Thymus (tissue), 11 donors: ENCODE results near the gene CNOT2. TPM values are rescaled to one million over a fixed set of nuclear protein-coding genes. Genes with fewer than 3 reads are reported as not detected.
"Not testable (repeated sequence)": the region's sequence is repeated elsewhere in the genome, so short reads cannot be mapped to it uniquely, and the experiment has no call there.

ENCODE experiments used
- DNase-seq, 9 donors: peaks; one replicate each; pipeline ENCODE4 v3.0.0-alpha.2; 2013; ENCODE audit warnings: low spot score in 9 of 9, low read depth in 6 of 9, missing footprints in 1 of 9
- H3K27ac ChIP-seq, 2 donors: one replicate each; pipeline ENCODE4 v1.5.1; 2013; ENCODE audit warnings: control low read depth in 1 of 2, low read depth in 1 of 2, low read length in 1 of 2, mild to moderate bottlenecking in 1 of 2, moderate library complexity in 1 of 2
- H3K27me3 ChIP-seq, 2 donors: one replicate each; pipeline ENCODE4 v1.5.1; 2013; ENCODE audit warnings: low read length in 1 of 2; ENCODE audit not compliant: control insufficient read depth in 2 of 2, insufficient read depth in 1 of 2
- H3K36me3 ChIP-seq, 2 donors: one replicate each; pipeline ENCODE4 v1.5.1; 2013; ENCODE audit warnings: low read length in 1 of 2, mild to moderate bottlenecking in 1 of 2, moderate library complexity in 1 of 2; ENCODE audit not compliant: control insufficient read depth in 2 of 2, insufficient read depth in 2 of 2
- H3K4me1 ChIP-seq, 2 donors: one replicate each; pipeline ENCODE4 v1.5.1; 2013; ENCODE audit warnings: low read length in 2 of 2; ENCODE audit not compliant: control insufficient read depth in 2 of 2, insufficient read depth in 2 of 2
- H3K4me3 ChIP-seq, 2 donors: one replicate each; pipeline ENCODE4 v1.5.1; 2013; ENCODE audit warnings: low read length in 2 of 2, control low read depth in 1 of 2, mild to moderate bottlenecking in 1 of 2
- H3K9me3 ChIP-seq, 2 donors: one replicate each; pipeline ENCODE4 v1.5.1; 2013; ENCODE audit warnings: low read length in 1 of 2, mild to moderate bottlenecking in 1 of 2; ENCODE audit not compliant: control insufficient read depth in 2 of 2, insufficient read depth in 1 of 2
- WGBS: extraction: QIAGEN DNeasy Blood & Tissue Kit; methylation state at CpG from one replicate; pipeline ENCODE4 v1.1.7; 2013; 5-methylcytosine and 5-hydroxymethylcytosine counted together
- polyA plus RNA-seq: library from polyadenylated mRNA; stranded (reverse); fragments of 200-250 nt; gene quantifications from one replicate; pipeline ENCODE4 v1.2.3, GENCODE V29; 2013
- total RNA-seq: library from RNA; stranded (reverse); fragments of 120-200 nt; gene quantifications from one replicate; pipeline ENCODE4 v1.2.4, GENCODE V29; 2013
- donor health status: healthy.

Gene CNOT2
- total and polyA plus RNA-seq, 2 donors: 54.6 to 124 TPM

- Histone ChIP-seq H3K36me3 (no peaks in the 10 kb centered on the region), H3K9me3 (no peaks in the 10 kb centered on the region)
- WGBS: 90% methylated on average over 3 of the region's 3 CpGs
Measured at GRCh38 chr12:70383886-70384285, 140.7 kb downstream of the CNOT2 start.

GRCh38 chr12:70386771-70387170, 143.5 kb downstream of the CNOT2 start:
- no peak overlapping the region for H3K27ac ChIP-seq
- no peak for DNase-seq
- H3K9me3 ChIP-seq: no peaks in the 10 kb centered on the region
- H3K4me3 ChIP-seq: no peak overlapping the region
- no peaks in the 10 kb centered on the region for H3K27me3 ChIP-seq
- no peaks in the 10 kb centered on the region for H3K4me1 ChIP-seq
- H3K36me3 ChIP-seq: no peaks in the 10 kb centered on the region
- WGBS: 100% methylated on average over 1 of the region's 1 CpG

More at GRCh38 chr12:70383886-70384285, 140.7 kb downstream of the CNOT2 start:
- no peak overlapping the region for H3K27ac ChIP-seq
- H3K4me1 ChIP-seq: no peaks in the 10 kb centered on the region
- DNase-seq: no peak
- no peak overlapping the region for H3K4me3 ChIP-seq
- H3K27me3 ChIP-seq: no peaks in the 10 kb centered on the region

DNA sequence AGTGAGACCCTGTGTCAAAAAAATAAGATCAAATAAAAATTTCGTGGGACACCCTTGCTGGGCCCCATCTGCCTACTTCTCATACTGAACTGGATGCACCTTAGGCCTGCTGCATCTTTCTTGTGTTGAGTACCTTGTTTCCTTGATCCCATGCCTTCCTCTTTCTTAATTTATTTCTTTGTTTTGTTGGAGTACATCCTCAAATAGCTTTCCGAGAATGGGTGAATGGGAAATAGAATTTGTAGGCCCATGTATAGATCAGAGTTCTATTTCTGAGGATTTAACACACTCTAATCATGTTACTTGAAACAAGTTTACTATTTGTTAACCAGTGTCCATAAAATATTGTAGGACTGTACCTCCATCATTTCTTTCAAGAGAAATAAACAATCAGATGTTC, 146.4 kb downstream of the CNOT2 start:
- no peaks in the 10 kb centered on the region for H3K36me3 ChIP-seq
- H3K4me3 ChIP-seq: no peak overlapping the region
- no peaks in the 10 kb centered on the region for H3K4me1 ChIP-seq
- H3K9me3 ChIP-seq: no peaks in the 10 kb centered on the region
- no peak for DNase-seq
- H3K27ac ChIP-seq: no peak overlapping the region
- H3K27me3 ChIP-seq: no peaks in the 10 kb centered on the region
- 93% methylated on average over 2 of the region's 2 CpGs for WGBS

DNA sequence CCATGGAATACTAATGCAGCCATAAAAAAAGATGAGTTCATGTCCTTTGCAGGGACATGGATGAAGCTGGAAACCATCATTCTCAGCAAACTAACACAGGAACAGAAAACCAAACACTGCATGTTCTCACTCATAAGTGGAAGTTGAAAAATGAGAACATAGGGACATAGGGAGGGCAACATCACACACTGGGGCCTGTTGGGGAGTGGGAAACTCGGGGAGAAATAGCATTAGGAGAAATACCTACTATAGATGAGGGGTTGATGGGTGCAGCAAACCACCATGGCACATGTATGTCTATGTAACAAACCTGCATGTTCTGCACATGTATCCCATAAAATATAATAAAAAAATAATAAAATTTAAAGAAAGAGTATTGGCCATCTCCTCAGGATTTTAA, 149.4 kb downstream of the CNOT2 start:
- not testable (repeated sequence) for H3K27me3 ChIP-seq, DNase-seq, H3K36me3 ChIP-seq, H3K4me1 ChIP-seq, H3K9me3 ChIP-seq, H3K27ac ChIP-seq, H3K4me3 ChIP-seq
- WGBS: 80% methylated on average over 1 of the region's 1 CpG

DNA sequence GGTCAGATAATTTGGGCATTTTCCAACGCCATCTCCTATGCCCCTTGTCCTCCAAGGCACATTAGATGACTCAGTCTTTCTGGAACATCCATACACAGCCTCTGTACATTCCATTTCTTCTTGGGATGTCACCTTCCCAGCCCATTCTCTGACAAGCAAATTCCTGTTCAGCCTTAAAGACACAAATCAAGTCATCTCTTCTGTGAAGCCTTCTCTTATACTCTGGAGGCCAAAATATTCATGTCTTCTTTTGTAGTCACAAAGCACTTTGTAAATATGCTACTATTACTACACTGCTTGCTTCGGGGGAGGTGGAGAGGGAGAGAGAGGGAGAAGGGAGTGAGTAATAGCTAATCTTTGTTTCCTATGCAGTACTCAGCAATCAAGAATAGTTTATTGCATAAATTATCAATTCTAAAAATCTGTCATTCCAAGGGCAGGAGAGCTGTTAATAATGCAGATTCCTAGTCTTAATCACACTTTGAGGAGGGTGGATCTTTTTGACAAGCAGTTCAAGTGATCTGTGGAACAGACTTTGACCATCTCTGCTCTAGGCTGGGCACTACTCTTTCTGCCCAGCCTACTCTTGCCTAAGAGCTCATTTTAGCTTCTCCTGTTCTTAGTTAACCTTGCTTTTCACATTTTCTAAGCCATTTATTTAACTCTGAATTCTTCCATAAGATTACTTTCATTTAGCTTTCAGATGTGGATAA, 150.7 kb downstream of the CNOT2 start:
- Histone ChIP-seq H3K36me3 (no peaks in the 10 kb centered on the region), H3K27ac (no peak overlapping the region), H3K4me1 (no peaks in the 10 kb centered on the region), H3K27me3 (no peaks in the 10 kb centered on the region), H3K9me3 (no peaks in the 10 kb centered on the region), H3K4me3 (no peak overlapping the region)
- DNase-seq: no peak
- WGBS: 94% methylated on average over 2 of the region's 2 CpGs

DNA sequence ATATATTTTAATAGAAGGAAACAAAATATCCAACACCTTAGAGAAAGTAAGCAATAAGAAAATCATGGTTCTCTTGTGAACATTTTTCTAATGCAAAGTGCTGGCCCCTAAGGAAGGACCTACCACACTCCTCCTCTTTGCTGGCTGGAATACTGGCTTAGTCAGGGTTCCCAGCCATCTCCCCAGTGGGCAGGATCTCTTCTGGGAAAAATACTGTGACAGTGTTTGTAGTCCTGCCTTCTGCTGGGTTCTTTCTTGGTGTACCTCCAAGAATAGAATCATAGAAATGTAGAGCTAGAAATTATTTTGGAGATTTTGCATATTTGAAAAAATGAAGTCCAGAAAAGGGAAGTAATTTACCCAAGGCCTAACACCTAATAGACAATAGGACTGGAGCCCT, 154.8 kb downstream of the CNOT2 start:
- H3K4me3 ChIP-seq: no peak overlapping the region
- no peak for DNase-seq
- no peaks in the 10 kb centered on the region for H3K4me1 ChIP-seq
- no peak overlapping the region for H3K27ac ChIP-seq
- H3K36me3 ChIP-seq: peaks cover 4 to 7% of the 10 kb centered on the region in 2 donors
- H3K9me3 ChIP-seq: no peaks in the 10 kb centered on the region
- no peaks in the 10 kb centered on the region for H3K27me3 ChIP-seq

GRCh38 chr12:70398862-70399261, 155.6 kb downstream of the CNOT2 start:
- Histone ChIP-seq H3K9me3 (no peaks in the 10 kb centered on the region), H3K27me3 (no peaks in the 10 kb centered on the region), H3K27ac (no peak overlapping the region), H3K36me3 (peaks cover 4 to 7% of the 10 kb centered on the region in 2 donors), H3K4me3 (no peak overlapping the region), H3K4me1 (no peaks in the 10 kb centered on the region)
- WGBS: 98% methylated on average over 3 of the region's 3 CpGs
- DNase-seq: no peak

- peaks cover 4 to 7% of the 10 kb centered on the region in 2 donors for H3K36me3 ChIP-seq
- no peak for DNase-seq
- WGBS: 98% methylated on average over 6 of the region's 6 CpGs
Measured at GRCh38 chr12:70399311-70399710, 156.1 kb downstream of the CNOT2 start.

DNA sequence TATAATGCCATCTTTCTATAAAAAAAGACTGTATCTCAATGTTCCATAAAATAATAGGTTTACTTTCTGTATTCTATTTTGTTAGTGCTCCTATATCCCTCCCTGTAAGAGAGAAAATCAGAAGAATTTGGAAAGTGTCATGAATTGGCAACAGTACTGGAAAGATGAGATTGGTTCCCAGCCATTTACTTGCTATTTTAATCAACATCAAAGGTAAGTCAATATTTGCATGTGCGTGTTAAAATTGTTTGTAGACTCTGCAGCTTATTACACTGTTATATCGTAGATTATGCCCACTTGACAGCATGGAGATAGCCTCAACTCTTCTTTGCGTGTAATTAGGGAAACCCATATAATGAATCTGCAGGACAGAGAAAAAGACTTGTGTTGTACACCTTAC, 156.9 kb downstream of the CNOT2 start:
- Histone ChIP-seq H3K36me3 (peaks cover 4 to 7% of the 10 kb centered on the region in 2 donors), H3K4me3 (no peak overlapping the region), H3K4me1 (no peaks in the 10 kb centered on the region), H3K9me3 (no peaks in the 10 kb centered on the region), H3K27ac (no peak overlapping the region), H3K27me3 (no peaks in the 10 kb centered on the region)
- DNase-seq: no peak
- 97% methylated on average over 3 of the region's 3 CpGs for WGBS

More at GRCh38 chr12:70399311-70399710, 156.1 kb downstream of the CNOT2 start:
- Histone ChIP-seq H3K4me3 (no peak overlapping the region), H3K9me3 (no peaks in the 10 kb centered on the region), H3K27me3 (no peaks in the 10 kb centered on the region), H3K4me1 (no peaks in the 10 kb centered on the region), H3K27ac (no peak overlapping the region)
